Thymus (tissue), 11 donors: Measurements from ENCODE around the gene PODXL. TPM values are rescaled to one million over a fixed set of nuclear protein-coding genes. Genes with fewer than 3 reads are reported as not detected.

Experiments used
- DNase-seq, 9 donors: peaks; one replicate each; pipeline ENCODE4 v3.0.0-alpha.2; 2013; ENCODE audit warnings: low spot score in 9 of 9, low read depth in 6 of 9, missing footprints in 1 of 9
- H3K27ac ChIP-seq, 2 donors: one replicate each; pipeline ENCODE4 v1.5.1; 2013; ENCODE audit warnings: control low read depth in 1 of 2, low read depth in 1 of 2, low read length in 1 of 2, mild to moderate bottlenecking in 1 of 2, moderate library complexity in 1 of 2
- H3K27me3 ChIP-seq, 2 donors: one replicate each; pipeline ENCODE4 v1.5.1; 2013; ENCODE audit warnings: low read length in 1 of 2; ENCODE audit not compliant: control insufficient read depth in 2 of 2, insufficient read depth in 1 of 2
- H3K36me3 ChIP-seq, 2 donors: one replicate each; pipeline ENCODE4 v1.5.1; 2013; ENCODE audit warnings: low read length in 1 of 2, mild to moderate bottlenecking in 1 of 2, moderate library complexity in 1 of 2; ENCODE audit not compliant: control insufficient read depth in 2 of 2, insufficient read depth in 2 of 2
- H3K4me1 ChIP-seq, 2 donors: one replicate each; pipeline ENCODE4 v1.5.1; 2013; ENCODE audit warnings: low read length in 2 of 2; ENCODE audit not compliant: control insufficient read depth in 2 of 2, insufficient read depth in 2 of 2
- H3K4me3 ChIP-seq, 2 donors: one replicate each; pipeline ENCODE4 v1.5.1; 2013; ENCODE audit warnings: low read length in 2 of 2, control low read depth in 1 of 2, mild to moderate bottlenecking in 1 of 2
- H3K9me3 ChIP-seq, 2 donors: one replicate each; pipeline ENCODE4 v1.5.1; 2013; ENCODE audit warnings: low read length in 1 of 2, mild to moderate bottlenecking in 1 of 2; ENCODE audit not compliant: control insufficient read depth in 2 of 2, insufficient read depth in 1 of 2
- WGBS: extraction: QIAGEN DNeasy Blood & Tissue Kit; methylation state at CpG from one replicate; pipeline ENCODE4 v1.1.7; 2013; 5-methylcytosine and 5-hydroxymethylcytosine counted together
- polyA plus RNA-seq: library from polyadenylated mRNA; stranded (reverse); fragments of 200-250 nt; gene quantifications from one replicate; pipeline ENCODE4 v1.2.3, GENCODE V29; 2013
- total RNA-seq: library from RNA; stranded (reverse); fragments of 120-200 nt; gene quantifications from one replicate; pipeline ENCODE4 v1.2.4, GENCODE V29; 2013
- donor health status: healthy.

Gene PODXL
- total and polyA plus RNA-seq, 2 donors, result 3.4 to 4.1 TPM

GRCh38 chr7:131595699-131596098, 39.3 kb upstream of the PODXL start:
- WGBS, result 96% methylated on average over 4 of the region's 4 CpGs
- no peaks in the 10 kb centered on the region for H3K36me3 ChIP-seq
- no peak overlapping the region for H3K4me3 ChIP-seq
- no peaks in the 10 kb centered on the region for H3K27me3 ChIP-seq
- H3K9me3 ChIP-seq, result no peaks in the 10 kb centered on the region
- no peak overlapping the region for H3K27ac ChIP-seq
- H3K4me1 ChIP-seq, result no peaks in the 10 kb centered on the region
- no peak for DNase-seq

GRCh38 chr7:131591687-131592319, 35.4 kb upstream of the PODXL start:
- WGBS, result 77% methylated on average over 10 of the region's 10 CpGs
- Histone ChIP-seq H3K27ac (no peak overlapping the region), H3K9me3 (no peaks in the 10 kb centered on the region), H3K27me3 (no peaks in the 10 kb centered on the region), H3K4me3 (no peak overlapping the region), H3K4me1 (no peaks in the 10 kb centered on the region), H3K36me3 (no peaks in the 10 kb centered on the region)
- no peak for DNase-seq

GRCh38 chr7:131587315-131587923, 31.0 kb upstream of the PODXL start:
- WGBS, result 97% methylated on average over 9 of the region's 9 CpGs
- no peaks in the 10 kb centered on the region for H3K27me3 ChIP-seq

GRCh38 chr7:131586759-131587158, 30.3 kb upstream of the PODXL start:
- WGBS, result 90% methylated on average over 3 of the region's 3 CpGs
- no peak overlapping the region for H3K27ac ChIP-seq
- H3K4me3 ChIP-seq, result no peak overlapping the region

More at GRCh38 chr7:131587315-131587923, 31.0 kb upstream of the PODXL start:
- Histone ChIP-seq H3K27ac (no peak overlapping the region), H3K9me3 (no peaks in the 10 kb centered on the region), H3K4me1 (no peaks in the 10 kb centered on the region), H3K4me3 (no peak overlapping the region), H3K36me3 (no peaks in the 10 kb centered on the region)
- no peak for DNase-seq

GRCh38 chr7:131586259-131586658, 29.8 kb upstream of the PODXL start:
- Histone ChIP-seq H3K36me3 (no peaks in the 10 kb centered on the region), H3K4me3 (no peak overlapping the region), H3K27ac (no peak overlapping the region), H3K9me3 (no peaks in the 10 kb centered on the region), H3K27me3 (peaks cover 0 to 3% of the 10 kb centered on the region in 2 donors), H3K4me1 (no peaks in the 10 kb centered on the region)
- no peak for DNase-seq
- 81% methylated on average over 5 of the region's 5 CpGs for WGBS

More at GRCh38 chr7:131586759-131587158, 30.3 kb upstream of the PODXL start:
- no peak for DNase-seq
- Histone ChIP-seq H3K27me3 (no peaks in the 10 kb centered on the region), H3K36me3 (no peaks in the 10 kb centered on the region), H3K4me1 (no peaks in the 10 kb centered on the region), H3K9me3 (no peaks in the 10 kb centered on the region)

- no peak for DNase-seq
- H3K4me1 ChIP-seq, result no peaks in the 10 kb centered on the region
- no peak overlapping the region for H3K27ac ChIP-seq
- no peaks in the 10 kb centered on the region for H3K36me3 ChIP-seq
- no peaks in the 10 kb centered on the region for H3K9me3 ChIP-seq
- peaks cover 0 to 3% of the 10 kb centered on the region in 2 donors for H3K27me3 ChIP-seq
- H3K4me3 ChIP-seq, result no peak overlapping the region
- 95% methylated on average over 9 of the region's 9 CpGs for WGBS
Measured at GRCh38 chr7:131583430-131583829, 27.0 kb upstream of the PODXL start.

GRCh38 chr7:131581241-131582051, 25.0 kb upstream of the PODXL start:
- 73% methylated on average over 16 of the region's 16 CpGs for WGBS
- no peak for DNase-seq
- H3K36me3 ChIP-seq, result no peaks in the 10 kb centered on the region
- H3K4me1 ChIP-seq, result no peaks in the 10 kb centered on the region
- no peak overlapping the region for H3K4me3 ChIP-seq
- H3K27ac ChIP-seq, result no peak overlapping the region
- peaks cover 0 to 3% of the 10 kb centered on the region in 2 donors for H3K27me3 ChIP-seq
- H3K9me3 ChIP-seq, result no peaks in the 10 kb centered on the region

- Histone ChIP-seq H3K4me1 (no peaks in the 10 kb centered on the region), H3K27ac (no peak overlapping the region), H3K36me3 (no peaks in the 10 kb centered on the region), H3K27me3 (peaks cover 0 to 3% of the 10 kb centered on the region in 2 donors), H3K4me3 (no peak overlapping the region), H3K9me3 (no peaks in the 10 kb centered on the region)
- 66% methylated on average over 3 of the region's 3 CpGs for WGBS
- DNase-seq, result no peak
Measured at GRCh38 chr7:131578602-131579001, 22.2 kb upstream of the PODXL start.

GRCh38 chr7:131574741-131575140, 18.3 kb upstream of the PODXL start:
- 96% methylated on average over 6 of the region's 6 CpGs for WGBS
- H3K27ac ChIP-seq, result no peak overlapping the region
- H3K36me3 ChIP-seq, result no peaks in the 10 kb centered on the region
- no peak for DNase-seq
- no peaks in the 10 kb centered on the region for H3K9me3 ChIP-seq
- no peak overlapping the region for H3K4me3 ChIP-seq
- no peaks in the 10 kb centered on the region for H3K27me3 ChIP-seq
- H3K4me1 ChIP-seq, result no peaks in the 10 kb centered on the region
